HG02759 (cell line): ENCODE measurements around the gene SPATS2L.

Experiments used
- ATAC-seq: cut with Tn5 transposase; IDR thresholded peaks from one replicate; pipeline ENCODE4 v1.9.1; 2021; ENCODE audit warnings: mild to moderate bottlenecking, moderate library complexity; ENCODE audit not compliant: unreplicated experiment

The SPATS2L gene

DNA sequence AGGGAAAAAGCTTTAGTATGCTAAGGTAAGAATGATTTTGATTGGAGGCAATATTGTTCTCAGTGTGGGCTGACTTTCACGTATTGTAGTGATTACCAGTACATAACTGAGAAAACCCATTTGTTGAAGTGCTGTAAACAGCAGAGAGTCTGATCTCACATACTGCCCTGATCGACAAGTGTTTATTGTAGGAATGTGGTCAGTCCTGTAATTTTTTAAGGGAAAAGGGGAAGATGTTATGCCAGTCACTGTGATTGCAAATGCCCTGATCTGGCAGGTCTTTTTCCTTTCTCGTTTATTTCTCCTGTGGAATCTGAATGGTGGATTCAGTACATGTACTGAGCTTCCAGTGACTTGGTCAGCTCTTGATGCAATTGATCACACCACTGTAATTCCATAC is 11.5 kb downstream of the SPATS2L start:
- no peak for ATAC-seq

DNA sequence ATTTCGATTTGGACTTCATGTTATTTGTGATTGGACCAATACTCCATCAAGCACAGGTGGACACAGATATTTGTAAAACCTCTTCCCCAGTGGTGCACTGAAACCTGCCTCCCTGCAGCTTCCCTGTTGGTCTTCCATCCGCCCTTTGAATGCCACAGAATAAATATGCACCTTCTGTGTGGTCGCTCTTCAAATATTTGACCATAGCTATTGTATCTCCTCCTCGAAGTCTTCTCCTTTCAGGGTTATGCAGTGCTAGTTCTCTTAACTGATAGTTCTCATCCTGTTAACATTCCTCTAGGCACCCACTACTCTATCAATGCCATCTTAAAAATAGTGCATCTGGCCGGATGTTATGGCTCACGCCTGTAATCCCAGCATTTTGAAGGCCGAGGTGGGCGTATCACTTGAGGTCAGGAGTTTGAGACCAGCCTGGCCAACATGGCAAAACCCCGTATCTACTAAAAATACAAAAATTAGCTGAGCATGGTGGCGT is 12.5 kb downstream of the SPATS2L start:
- ATAC-seq, result no peak

- no peak for ATAC-seq
Measured at GRCh38 chr2:200319548-200320337, 13.2 kb downstream of the SPATS2L start.

DNA sequence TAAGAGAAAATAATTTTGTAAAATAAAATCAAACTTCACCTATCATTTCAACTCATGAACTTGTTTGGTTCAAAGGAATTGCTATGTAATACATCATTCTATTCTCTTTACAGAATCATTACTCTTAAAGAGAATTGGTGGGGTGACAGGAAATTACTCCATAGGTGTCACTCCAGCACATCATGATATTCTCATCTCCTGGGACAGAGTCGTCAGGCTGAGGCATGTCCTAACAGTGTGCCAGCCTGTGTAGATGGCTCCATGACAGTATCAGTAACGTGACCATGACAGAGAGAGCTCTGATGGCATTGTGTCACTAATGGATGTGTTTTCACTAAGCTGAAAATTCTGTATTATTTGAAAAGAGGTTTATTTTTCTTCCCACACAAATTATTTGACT is 13.9 kb downstream of the SPATS2L start:
- no peak for ATAC-seq

GRCh38 chr2:200320991-200321390 is 14.5 kb downstream of the SPATS2L start:
- no peak for ATAC-seq

- no peak for ATAC-seq
Measured at GRCh38 chr2:200321780-200322534, 15.5 kb downstream of the SPATS2L start.

DNA sequence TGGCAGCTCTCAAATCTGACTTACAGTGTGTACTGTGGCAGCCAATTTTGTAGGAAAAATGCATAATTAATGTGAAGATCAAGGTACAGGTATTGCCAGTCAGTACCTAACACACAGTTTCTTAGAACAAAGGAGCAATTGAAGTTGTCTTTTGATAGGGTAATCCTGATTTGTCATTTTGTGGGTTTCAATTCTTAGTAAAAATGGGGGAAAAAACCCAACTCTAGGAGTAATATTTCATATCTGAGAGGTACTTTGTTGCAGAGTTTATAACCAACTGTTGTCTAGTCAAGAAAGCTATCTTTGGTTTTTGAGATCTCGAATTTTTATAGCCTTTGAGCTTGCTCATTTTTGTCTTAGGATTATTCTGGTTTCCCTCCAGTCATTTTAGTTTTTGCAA is 16.1 kb downstream of the SPATS2L start:
- no peak for ATAC-seq

DNA sequence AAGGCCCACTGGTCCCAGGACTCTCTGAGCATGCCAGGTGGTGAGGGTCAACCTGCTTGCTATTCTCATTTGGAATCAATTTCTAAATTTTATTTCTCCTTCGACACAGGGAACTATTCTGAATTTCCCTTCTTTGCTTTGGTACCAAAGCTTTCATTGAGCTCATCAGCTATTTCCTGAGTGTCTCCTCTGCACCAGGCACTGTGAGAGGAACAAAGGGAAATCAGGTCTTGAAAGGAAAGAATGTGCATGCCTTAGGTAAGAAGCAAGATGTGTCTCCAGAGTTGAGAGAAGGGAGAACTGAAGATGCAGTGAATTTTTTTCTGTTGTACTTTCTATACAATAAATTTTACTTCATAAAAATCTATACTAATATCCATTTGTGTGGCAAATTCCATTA is 17.9 kb downstream of the SPATS2L start:
- no peak for ATAC-seq

- ATAC-seq, result no peak
Measured at GRCh38 chr2:200329384-200329783, 22.9 kb downstream of the SPATS2L start.

- no peak for ATAC-seq
Measured at GRCh38 chr2:200329798-200330197, 23.3 kb downstream of the SPATS2L start.

- no peak for ATAC-seq
Measured at GRCh38 chr2:200330351-200331060, 24.0 kb downstream of the SPATS2L start.

DNA sequence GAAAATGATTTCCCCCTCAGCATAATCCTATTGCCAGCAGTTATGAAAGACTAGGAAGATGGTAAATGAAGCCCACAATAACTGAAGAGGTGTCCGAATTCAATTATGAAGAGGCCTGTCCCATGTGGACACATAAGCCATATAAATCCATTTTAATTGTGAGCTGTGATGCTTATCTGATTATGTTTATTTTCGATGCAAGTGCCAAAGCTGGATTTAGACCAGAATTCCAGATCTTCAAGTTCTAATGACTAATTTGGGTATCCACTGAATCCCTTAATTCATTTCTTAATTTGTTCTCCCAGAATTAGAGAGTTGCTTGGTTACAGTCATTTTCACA is 24.5 kb downstream of the SPATS2L start:
- ATAC-seq, result no peak

GRCh38 chr2:200335657-200336056 is 29.2 kb downstream of the SPATS2L start:
- ATAC-seq, result no peak

GRCh38 chr2:200336980-200337615 is 30.6 kb downstream of the SPATS2L start:
- ATAC-seq, result no peak

- no peak for ATAC-seq
Measured at GRCh38 chr2:200337621-200338020, 31.1 kb downstream of the SPATS2L start.

GRCh38 chr2:200338692-200339091 is 32.2 kb downstream of the SPATS2L start:
- no peak for ATAC-seq

DNA sequence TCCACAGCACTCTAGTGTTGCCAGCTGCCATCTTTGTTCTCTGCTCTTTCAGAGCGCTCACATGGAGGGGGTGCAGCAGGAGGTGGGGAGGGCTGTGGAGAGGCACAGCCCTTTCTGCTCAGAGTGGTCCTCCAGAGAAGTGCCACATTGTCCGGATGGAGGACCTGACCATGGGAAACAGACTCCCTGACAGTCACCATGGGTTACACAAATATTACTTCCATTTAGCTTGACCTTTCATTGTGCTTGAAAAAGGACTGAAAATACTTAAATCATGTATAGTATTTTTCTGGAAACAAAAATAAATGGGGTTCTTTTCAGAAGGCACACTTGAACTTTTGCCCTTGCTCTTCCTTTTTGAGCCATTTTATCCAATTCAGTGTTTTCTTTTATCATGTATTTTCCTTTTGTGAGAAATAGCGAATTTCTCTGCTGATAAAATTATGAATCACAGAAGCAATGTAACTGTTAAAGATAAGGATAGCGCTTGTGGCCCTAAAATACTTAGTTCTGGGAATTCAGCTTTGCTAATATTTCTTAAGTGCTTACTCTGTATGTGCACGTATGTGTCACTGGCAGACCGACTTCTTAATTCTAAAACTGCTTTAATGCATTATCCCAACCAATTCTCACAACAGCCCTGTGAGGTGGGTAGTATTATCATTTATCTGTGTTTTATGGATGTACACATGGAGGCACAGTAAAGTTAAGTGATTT is 34.2 kb downstream of the SPATS2L start:
- no peak for ATAC-seq

- ATAC-seq, result no peak
Measured at GRCh38 chr2:200341376-200341775, 34.9 kb downstream of the SPATS2L start.

- ATAC-seq, result no peak
Measured at GRCh38 chr2:200342235-200342634, 35.7 kb downstream of the SPATS2L start.

- no peak for ATAC-seq
Measured at GRCh38 chr2:200342654-200343053, 36.2 kb downstream of the SPATS2L start.
